Measurements from ENCODE around the gene CAMSAP3. TPM values are rescaled to one million over a fixed set of nuclear protein-coding genes. Genes with fewer than 3 reads are reported as not detected.
A peak's percentile ranks its signal among the peaks of the same experiment; 100 is the strongest.
"Not testable (repeated sequence)": the region's sequence is repeated elsewhere in the genome, so short reads cannot be mapped to it uniquely, and the experiment has no call there.

Gene CAMSAP3
- total RNA-seq, 2 experiments from 2014 or later, result 0.40 to 0.50 TPM

- peaks cover 18% of the 10 kb centered on the region for H3K4me1 Mint-ChIP-seq
- no peak for DNase-seq
- no peaks in the 10 kb centered on the region for H3K27me3 Mint-ChIP-seq
- ATAC-seq (ENCODE audit: low read depth), result no peak
- H3K27ac Mint-ChIP-seq, result peak overlapping the region; percentile 93
- POLR2A ChIA-PET, result interaction anchor here (1.2 kb wide), 1 partner anchor 16 kb away, joined by 3 read pairs; no protein-coding TSS in a partner anchor
- peaks cover 12% of the 10 kb centered on the region for H3K36me3 Mint-ChIP-seq
- H3K9me3 Mint-ChIP-seq, result no peaks in the 10 kb centered on the region
- peak overlapping the region; percentile 86 for H3K4me3 Mint-ChIP-seq
Observed at GRCh38 chr19:7636317-7636690, 40.6 kb downstream of the CAMSAP3 start.

- DNase-seq (peak; percentile 97), ATAC-seq (ENCODE audit: low read depth) (peak; percentile 92)
- Mint-ChIP-seq H3K27me3 (no peaks in the 10 kb centered on the region), H3K27ac (peak within 1 kb of the TSS; percentile 93), H3K4me3 (peak within 1 kb of the TSS; percentile 86), H3K9me3 (no peaks in the 10 kb centered on the region), H3K4me1 (peaks cover 15% of the 10 kb centered on the region), H3K36me3 (peaks cover 12% of the 10 kb centered on the region)
- POLR2A ChIA-PET, result interaction anchor here (1.0 to 2.2 kb wide), 8 partner anchors 7 to 114 kb away, joined by 4 to 11 read pairs (median 6); partner anchors contain the start of genes MCOLN1, PET100 and TRAPPC5
Observed at GRCh38 chr19:7636691-7637373, 41.2 kb downstream of the CAMSAP3 start, which contains the start of gene STXBP2. TSS of gene STXBP2 (plus strand) at chr19:7637110. CDS start at chr19:7637150, 40 bp downstream.

- peak overlapping the region; percentile 82 for H3K27ac Mint-ChIP-seq
- no peaks in the 10 kb centered on the region for H3K9me3 Mint-ChIP-seq
- H3K4me3 Mint-ChIP-seq, result peak overlapping the region; percentile 86
- peaks cover 12% of the 10 kb centered on the region for H3K36me3 Mint-ChIP-seq
- DNase-seq (no peak), ATAC-seq (ENCODE audit: low read depth) (peak; percentile 9)
- no peaks in the 10 kb centered on the region for H3K27me3 Mint-ChIP-seq
- H3K4me1 Mint-ChIP-seq, result peaks cover 15% of the 10 kb centered on the region
- POLR2A ChIA-PET, result interaction anchor here (0.6 to 2.2 kb wide), 9 partner anchors 8 to 115 kb away, joined by 3 to 11 read pairs (median 6); partner anchors contain the start of genes MCOLN1, PET100 and TRAPPC5
Observed at GRCh38 chr19:7637374-7638256, 42.0 kb downstream of the CAMSAP3 start.

- Mint-ChIP-seq H3K27ac (peak overlapping the region; percentile 20), H3K9me3 (no peaks in the 10 kb centered on the region), H3K27me3 (no peaks in the 10 kb centered on the region), H3K4me1 (peaks cover 15% of the 10 kb centered on the region), H3K36me3 (peaks cover 19% of the 10 kb centered on the region), H3K4me3 (no peak overlapping the region)
- DNase-seq (no peak), ATAC-seq (ENCODE audit: low read depth) (no peak)
- POLR2A ChIA-PET, result interaction anchor here (0.5 to 2.2 kb wide), 3 partner anchors 9 to 501 kb away, joined by 3 to 11 read pairs (median 7); partner anchors contain the start of gene PET100
Observed at GRCh38 chr19:7638802-7639465, 43.3 kb downstream of the CAMSAP3 start.

DNA sequence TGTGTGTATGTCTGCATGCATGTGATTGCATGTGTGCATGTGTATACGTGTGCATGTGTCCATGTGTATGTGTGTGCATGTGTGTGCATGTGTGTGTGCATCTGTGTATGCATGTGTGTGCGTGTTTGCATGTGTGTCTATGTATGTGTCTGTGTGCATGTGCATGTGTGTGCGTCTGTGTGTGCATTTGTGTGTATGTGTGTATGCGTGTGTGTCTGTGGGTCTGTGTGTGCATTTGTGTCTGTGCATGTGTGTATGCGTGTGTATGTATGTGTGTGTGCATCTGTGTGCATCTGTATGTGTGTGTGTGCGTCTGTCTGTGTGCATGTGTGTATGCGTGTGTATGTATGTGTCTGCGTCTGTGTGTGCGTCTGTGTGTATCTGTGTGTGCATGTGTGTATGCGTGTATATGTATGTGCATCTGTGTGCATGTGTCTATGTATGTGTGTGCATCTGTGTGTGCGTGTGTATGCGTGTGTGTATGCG, 44.2 kb downstream of the CAMSAP3 start:
- POLR2A ChIA-PET, result no interaction called here
- peaks cover 13% of the 10 kb centered on the region for H3K4me1 Mint-ChIP-seq
- DNase-seq (no peak), ATAC-seq (ENCODE audit: low read depth) (no peak)
- H3K4me3 Mint-ChIP-seq, result no peak overlapping the region
- H3K27me3 Mint-ChIP-seq, result no peaks in the 10 kb centered on the region
- peaks cover 19% of the 10 kb centered on the region for H3K36me3 Mint-ChIP-seq
- no peak overlapping the region for H3K27ac Mint-ChIP-seq
- H3K9me3 Mint-ChIP-seq, result no peaks in the 10 kb centered on the region

DNA sequence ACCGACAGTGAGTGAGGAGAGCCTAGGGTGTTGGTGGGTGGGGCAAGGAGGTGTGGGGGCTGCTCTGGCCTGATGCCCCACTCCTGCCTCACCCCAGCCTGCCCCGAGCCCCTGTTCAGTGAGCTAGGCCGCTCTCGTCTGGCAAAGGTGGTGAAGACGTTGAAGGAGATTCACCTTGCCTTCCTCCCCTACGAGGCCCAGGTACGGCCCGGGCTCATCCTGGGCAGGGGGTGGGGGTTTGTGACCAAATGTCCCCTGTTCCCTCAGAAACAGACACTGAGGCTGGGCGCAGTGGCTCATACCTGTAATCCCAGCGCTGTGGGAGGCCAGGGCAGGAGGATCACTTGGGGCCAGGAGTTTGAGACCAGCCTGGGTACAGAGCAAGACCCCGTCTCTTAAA, 45.1 kb downstream of the CAMSAP3 start:
- POLR2A ChIA-PET, result interaction anchor here (0.6 to 1.0 kb wide), 2 partner anchors 11 to 232 kb away, joined by 3 read pairs; partner anchors contain the start of genes PET100 and XAB2
- Mint-ChIP-seq H3K4me3 (no peak overlapping the region), H3K9me3 (no peaks in the 10 kb centered on the region), H3K36me3 (peaks cover 21% of the 10 kb centered on the region), H3K4me1 (peaks cover 13% of the 10 kb centered on the region), H3K27me3 (no peaks in the 10 kb centered on the region), H3K27ac (no peak overlapping the region)
- no peak for ATAC-seq (ENCODE audit: low read depth)
- DNase-seq, result no peak

- ATAC-seq (ENCODE audit: low read depth), result no peak
- H3K36me3 Mint-ChIP-seq, result peaks cover 23% of the 10 kb centered on the region
- H3K27me3 Mint-ChIP-seq, result no peaks in the 10 kb centered on the region
- H3K27ac Mint-ChIP-seq, result no peak overlapping the region
- DNase-seq, result no peak
- H3K4me3 Mint-ChIP-seq, result no peak overlapping the region
- POLR2A ChIA-PET, result interaction anchor here (0.6 to 1.0 kb wide), 2 partner anchors 12 to 233 kb away, joined by 3 read pairs; partner anchors contain the start of genes PET100 and XAB2
- H3K4me1 Mint-ChIP-seq, result peaks cover 11% of the 10 kb centered on the region
- H3K9me3 Mint-ChIP-seq, result no peaks in the 10 kb centered on the region
Observed at GRCh38 chr19:7641290-7642276, 45.9 kb downstream of the CAMSAP3 start.

DNA sequence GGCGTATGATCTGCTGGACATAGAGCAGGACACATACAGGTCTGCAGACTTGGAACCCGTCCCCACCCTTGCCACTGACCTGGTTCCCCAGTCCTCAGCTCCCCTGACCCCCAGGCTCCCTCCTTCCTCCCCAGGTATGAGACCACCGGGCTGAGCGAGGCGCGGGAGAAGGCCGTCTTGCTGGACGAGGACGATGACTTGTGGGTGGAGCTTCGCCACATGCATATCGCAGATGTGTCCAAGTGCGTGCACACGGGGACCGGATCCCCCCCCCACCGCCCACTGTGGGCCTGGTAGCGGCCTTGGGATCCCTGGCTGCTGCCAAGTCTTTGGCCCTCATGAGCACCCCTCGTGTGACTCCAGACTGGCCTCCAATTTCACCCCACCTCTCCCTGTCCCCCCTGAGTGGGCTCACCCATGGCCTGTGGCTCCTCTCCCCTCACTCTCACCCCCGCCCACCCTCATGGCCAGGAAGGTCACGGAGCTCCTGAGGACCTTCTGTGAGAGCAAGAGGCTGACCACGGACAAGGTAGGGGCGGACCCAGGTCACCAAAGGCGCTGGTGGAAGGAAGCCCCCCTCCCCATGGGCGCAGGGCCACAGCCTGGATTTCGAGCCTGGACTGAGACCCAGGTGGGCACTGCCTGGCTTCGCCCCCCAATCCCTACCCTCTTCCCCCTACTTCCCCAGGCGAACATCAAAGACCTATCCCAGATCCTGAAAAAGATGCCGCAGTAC, 46.8 kb downstream of the CAMSAP3 start:
- Mint-ChIP-seq H3K27me3 (no peaks in the 10 kb centered on the region), H3K9me3 (no peaks in the 10 kb centered on the region), H3K4me3 (no peak overlapping the region), H3K4me1 (peaks cover 9% of the 10 kb centered on the region), H3K27ac (no peak overlapping the region), H3K36me3 (peaks cover 23% of the 10 kb centered on the region)
- POLR2A ChIA-PET, result interaction anchor here (0.6 kb wide), 1 partner anchor 39 kb away, joined by 3 read pairs; the partner anchor contains the start of gene TRAPPC5
- no peak for ATAC-seq (ENCODE audit: low read depth)
- DNase-seq, result no peak

DNA sequence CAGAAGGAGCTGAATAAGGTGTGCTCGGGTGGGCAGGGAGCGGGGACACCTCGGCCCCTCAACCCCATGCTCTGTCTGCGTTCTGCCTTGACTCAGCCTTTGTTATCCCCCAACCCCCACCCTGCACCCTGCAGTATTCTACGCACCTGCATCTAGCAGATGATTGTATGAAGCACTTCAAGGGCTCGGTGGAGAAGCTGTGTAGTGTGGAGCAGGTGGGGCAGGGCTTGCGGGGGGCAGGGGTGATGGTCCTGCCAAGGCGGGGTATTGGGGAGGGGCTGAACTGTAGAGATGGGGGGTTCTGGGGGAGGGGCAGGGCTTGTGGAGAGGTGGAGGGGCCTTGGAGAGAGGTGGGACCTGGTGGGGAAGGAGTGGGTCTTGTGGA, 47.4 kb downstream of the CAMSAP3 start:
- POLR2A ChIA-PET, result interaction anchor here (0.6 kb wide), 1 partner anchor 38 kb away, joined by 3 read pairs; the partner anchor contains the start of gene TRAPPC5
- Mint-ChIP-seq H3K36me3 (peaks cover 23% of the 10 kb centered on the region), H3K9me3 (no peaks in the 10 kb centered on the region), H3K27ac (no peak overlapping the region), H3K4me3 (no peak overlapping the region), H3K4me1 (peaks cover 9% of the 10 kb centered on the region), H3K27me3 (no peaks in the 10 kb centered on the region)
- ATAC-seq (ENCODE audit: low read depth) (no peak), DNase-seq (no peak)

- H3K36me3 Mint-ChIP-seq, result peaks cover 23% of the 10 kb centered on the region
- H3K4me1 Mint-ChIP-seq; DNase-seq; ATAC-seq (ENCODE audit: low read depth); H3K9me3 Mint-ChIP-seq; H3K4me3 Mint-ChIP-seq; H3K27ac Mint-ChIP-seq; H3K27me3 Mint-ChIP-seq: not testable (repeated sequence)
- POLR2A ChIA-PET, result interaction anchor here (1.0 kb wide), 1 partner anchor 14 kb away, joined by 6 read pairs; the partner anchor contains the start of genes PET100 and XAB2
Observed at GRCh38 chr19:7643629-7644549, 48.2 kb downstream of the CAMSAP3 start.
